Measurements from ENCODE around the gene KRTAP12-2. TPM values are rescaled to one million over a fixed set of nuclear protein-coding genes. Genes with fewer than 3 reads are reported as not detected.

KRTAP12-2 gene
- polyA plus RNA-seq, 1 donor (not counting 4 experiments of a cell fraction or from before 2014, with no cell fraction given) = not detected

DNA sequence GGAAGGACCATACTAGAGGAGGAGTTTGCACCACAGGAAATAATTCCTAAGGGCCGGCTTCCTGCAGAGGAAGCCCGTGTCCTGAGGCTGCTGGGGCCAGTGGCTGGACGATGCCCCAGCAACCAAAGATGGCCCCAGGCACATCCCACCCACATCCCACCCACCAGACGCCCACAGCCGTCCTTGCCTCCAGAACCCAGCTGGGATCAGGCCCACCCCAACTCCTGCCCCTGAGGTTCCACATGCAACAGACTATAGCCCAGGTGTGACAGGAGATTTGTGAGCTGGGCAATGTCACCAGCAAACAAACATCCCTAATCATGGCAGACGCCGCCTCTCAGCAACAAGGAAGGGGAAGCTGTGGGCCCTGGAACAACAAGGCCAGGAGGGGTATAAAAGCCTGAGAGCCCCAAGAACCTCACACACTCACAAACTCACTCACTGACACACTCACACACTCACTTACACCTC lies 40.0 kb downstream of the KRTAP12-2 start, which contains the start of gene KRTAP10-9:
Gene KRTAP10-9 (plus strand): TSS at position 421 of the 471 bp plus-strand sequence. CDS start 79 bp downstream, outside the sequence.
- Histone ChIP-seq H2AFZ (ENCODE audit: control insufficient read depth, low read length) (no peak within 1 kb of the TSS), H3K4me3 (ENCODE audit: control insufficient read depth in 2 of 3, extremely low read depth in 1 of 3, insufficient read depth in 2 of 3, low read depth in 1 of 3, low read length in 3 of 3) (no peak within 1 kb of the TSS), H3K27me3 (ENCODE audit: control insufficient read depth, extremely low read depth, insufficient read depth, low read length) (no peaks in the 10 kb centered on the region), H3K9me3 (ENCODE audit: control insufficient read depth, low read depth, low read length) (peaks cover 14% of the 10 kb centered on the region), H4K20me1 (ENCODE audit: control insufficient read depth, extremely low read depth, insufficient read depth, low read length) (no peaks in the 10 kb centered on the region), H3K27ac (ENCODE audit: control insufficient read depth, insufficient read depth, low read length) (no peak within 1 kb of the TSS), H3K79me2 (ENCODE audit: control insufficient read depth, insufficient read depth, low read length) (no peaks in the 10 kb centered on the region), H3K36me3 (ENCODE audit: control insufficient read depth in 2 of 2, extremely low read depth in 1 of 2, insufficient read depth in 2 of 2, low read length in 2 of 2) (no peaks in the 10 kb centered on the region), H3K9me1 (ENCODE audit: control insufficient read depth, extremely low read depth, insufficient read depth, low read length) (no peaks in the 10 kb centered on the region), H3K9ac (ENCODE audit: control insufficient read depth, extremely low read depth, insufficient read depth, low read length) (no peak within 1 kb of the TSS), H3K4me1 (ENCODE audit: control insufficient read depth, extremely low read depth, insufficient read depth, low read length) (no peaks in the 10 kb centered on the region), H3K4me2 (ENCODE audit: control insufficient read depth, extremely low read depth, insufficient read depth, low read depth, low read length) (no peak within 1 kb of the TSS)
- DNase-seq (ENCODE audit: low read depth, low spot score) (no peak), FAIRE-seq (no peak)
- TF ChIP-seq, protein P1, sequence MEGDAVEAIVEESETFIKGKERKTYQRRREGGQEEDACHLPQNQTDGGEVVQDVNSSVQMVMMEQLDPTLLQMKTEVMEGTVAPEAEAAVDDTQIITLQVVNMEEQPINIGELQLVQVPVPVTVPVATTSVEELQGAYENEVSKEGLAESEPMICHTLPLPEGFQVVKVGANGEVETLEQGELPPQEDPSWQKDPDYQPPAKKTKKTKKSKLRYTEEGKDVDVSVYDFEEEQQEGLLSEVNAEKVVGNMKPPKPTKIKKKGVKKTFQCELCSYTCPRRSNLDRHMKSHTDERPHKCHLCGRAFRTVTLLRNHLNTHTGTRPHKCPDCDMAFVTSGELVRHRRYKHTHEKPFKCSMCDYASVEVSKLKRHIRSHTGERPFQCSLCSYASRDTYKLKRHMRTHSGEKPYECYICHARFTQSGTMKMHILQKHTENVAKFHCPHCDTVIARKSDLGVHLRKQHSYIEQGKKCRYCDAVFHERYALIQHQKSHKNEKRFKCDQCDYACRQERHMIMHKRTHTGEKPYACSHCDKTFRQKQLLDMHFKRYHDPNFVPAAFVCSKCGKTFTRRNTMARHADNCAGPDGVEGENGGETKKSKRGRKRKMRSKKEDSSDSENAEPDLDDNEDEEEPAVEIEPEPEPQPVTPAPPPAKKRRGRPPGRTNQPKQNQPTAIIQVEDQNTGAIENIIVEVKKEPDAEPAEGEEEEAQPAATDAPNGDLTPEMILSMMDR (optimal IDR thresholded peaks at IDR 0.05 in 1 of 3, IDR thresholded peaks at IDR 0.05 in 1 of 3, conservative IDR thresholded peaks at IDR 0.05 in 1 of 3; ENCODE audit: extremely low read depth in 1 of 3, insufficient read depth in 2 of 3, low read length in 3 of 3) = no peak
- TF ChIP-seq EZH2 (IDR thresholded peaks at IDR 0.05; ENCODE audit: low read length) = no peak
- dilution Hi-C loops (cut with MboI; ENCODE audit: extremely low pct_ligation_motif_present, low sequenced_read_pairs) = no loop called here

DNA sequence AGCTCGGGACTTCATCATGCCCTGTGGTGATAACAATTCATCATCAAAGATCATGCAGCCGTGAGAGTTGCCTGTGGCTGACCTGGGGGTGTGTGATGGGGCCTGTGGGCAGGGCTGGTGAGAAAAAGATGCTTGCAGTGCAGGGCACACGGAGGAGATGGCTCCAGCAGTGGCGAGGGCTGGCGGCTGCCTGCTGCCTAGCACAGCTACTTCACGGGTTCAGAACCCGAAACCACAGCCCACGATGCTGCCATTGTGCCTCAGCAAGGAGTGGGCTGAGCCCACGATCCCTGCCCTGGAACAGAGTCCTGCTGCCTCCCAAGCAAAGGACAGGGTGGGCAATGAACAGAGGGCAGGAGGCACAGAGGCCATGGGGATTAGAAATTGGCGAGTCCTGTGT lies 40.5 kb downstream of the KRTAP12-2 start:
- H3K9me3 ChIP-seq (ENCODE audit: control insufficient read depth, low read depth, low read length) = peaks cover 14% of the 10 kb centered on the region
- no peak for FAIRE-seq
- no peak overlapping the region for H3K4me3 ChIP-seq (ENCODE audit: control insufficient read depth in 2 of 3, extremely low read depth in 1 of 3, insufficient read depth in 2 of 3, low read depth in 1 of 3, low read length in 3 of 3)
- no peaks in the 10 kb centered on the region for H3K36me3 ChIP-seq (ENCODE audit: control insufficient read depth in 2 of 2, extremely low read depth in 1 of 2, insufficient read depth in 2 of 2, low read length in 2 of 2)
- H3K4me1 ChIP-seq (ENCODE audit: control insufficient read depth, extremely low read depth, insufficient read depth, low read length) = no peaks in the 10 kb centered on the region
- H3K79me2 ChIP-seq (ENCODE audit: control insufficient read depth, insufficient read depth, low read length) = no peaks in the 10 kb centered on the region
- H3K9me1 ChIP-seq (ENCODE audit: control insufficient read depth, extremely low read depth, insufficient read depth, low read length) = no peaks in the 10 kb centered on the region
- H3K27me3 ChIP-seq (ENCODE audit: control insufficient read depth, extremely low read depth, insufficient read depth, low read length) = no peaks in the 10 kb centered on the region
- no peak overlapping the region for H3K9ac ChIP-seq (ENCODE audit: control insufficient read depth, extremely low read depth, insufficient read depth, low read length)
- DNase-seq (ENCODE audit: low read depth, low spot score) = no peak
- H2AFZ ChIP-seq (ENCODE audit: control insufficient read depth, low read length) = no peak overlapping the region
- dilution Hi-C loops (cut with MboI; ENCODE audit: extremely low pct_ligation_motif_present, low sequenced_read_pairs) = no loop called here
- H4K20me1 ChIP-seq (ENCODE audit: control insufficient read depth, extremely low read depth, insufficient read depth, low read length) = no peaks in the 10 kb centered on the region
- no peak for TF ChIP-seq EZH2 (IDR thresholded peaks at IDR 0.05; ENCODE audit: low read length)
- TF ChIP-seq, protein P1 (optimal IDR thresholded peaks at IDR 0.05 in 1 of 3, IDR thresholded peaks at IDR 0.05 in 1 of 3, conservative IDR thresholded peaks at IDR 0.05 in 1 of 3; ENCODE audit: extremely low read depth in 1 of 3, insufficient read depth in 2 of 3, low read length in 3 of 3) = no peak
- H3K4me2 ChIP-seq (ENCODE audit: control insufficient read depth, extremely low read depth, insufficient read depth, low read depth, low read length) = no peak overlapping the region
- no peak overlapping the region for H3K27ac ChIP-seq (ENCODE audit: control insufficient read depth, insufficient read depth, low read length)
